HUES64 (cell line): ENCODE data around the gene SLC25A30.
"Not testable (repeated sequence)": the region's sequence is repeated elsewhere in the genome, so short reads cannot be mapped to it uniquely, and the experiment has no call there.

Experiments
- H3K27ac ChIP-seq: 2 replicates; pipeline ENCODE4 v1.7.0; 2013; ENCODE audit warnings: low read depth, low read length, inconsistent platforms
- H3K27me3 ChIP-seq: 2 replicates; pipeline ENCODE4 v1.6.1; 2013; ENCODE audit warnings: mild to moderate bottlenecking, low read length; ENCODE audit not compliant: insufficient read depth
- H3K36me3 ChIP-seq: 2 replicates; pipeline ENCODE4 v1.6.1; 2013; ENCODE audit warnings: mild to moderate bottlenecking, low read length; ENCODE audit not compliant: insufficient read depth
- H3K4me1 ChIP-seq: 2 replicates; pipeline ENCODE4 v1.6.1; 2013; ENCODE audit warnings: mild to moderate bottlenecking, low read length, moderate library complexity; ENCODE audit not compliant: insufficient read depth
- H3K4me3 ChIP-seq: 2 replicates; pipeline ENCODE4 v1.5.1; 2013; ENCODE audit warnings: mild to moderate bottlenecking, low read length, moderate library complexity
- H3K9ac ChIP-seq: 2 replicates; pipeline ENCODE4 v1.6.1; 2013; ENCODE audit warnings: mild to moderate bottlenecking, low read depth, low read length
- H3K9me3 ChIP-seq: 2 replicates; pipeline ENCODE4 v1.6.1; 2013; ENCODE audit warnings: low read depth, low read length; ENCODE audit not compliant: insufficient read depth
- WGBS: fragments of 150-250, 120-280 bp; methylation state at CpG from one replicate; pipeline ENCODE4 v1.1.7; 2013; ENCODE audit warnings: missing lambda C conversion rate; 5-methylcytosine and 5-hydroxymethylcytosine counted together

Gene SLC25A30

DNA sequence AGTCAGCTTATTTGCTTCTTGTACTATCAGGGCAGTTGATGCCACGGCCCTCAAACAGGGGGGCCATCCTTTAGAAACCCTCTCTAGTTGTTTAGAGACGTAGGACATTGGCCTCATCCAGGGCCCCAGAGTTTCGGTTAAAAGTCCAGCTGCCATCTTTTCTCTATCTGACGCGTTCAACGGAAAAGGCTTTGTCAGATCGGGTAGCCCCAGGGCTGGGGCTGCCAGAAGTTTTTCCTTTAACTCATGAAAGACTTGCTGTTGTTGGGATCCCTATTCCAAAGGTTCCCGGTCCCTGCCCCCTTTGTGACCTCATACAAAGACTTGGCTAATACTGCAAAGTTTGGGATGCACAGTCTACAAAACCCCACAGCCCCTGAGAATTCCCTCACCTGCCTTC, 39.4 kb downstream of the SLC25A30 start:
- H3K27me3 ChIP-seq, H3K36me3 ChIP-seq, H3K4me3 ChIP-seq, H3K9ac ChIP-seq, H3K27ac ChIP-seq, H3K9me3 ChIP-seq, H3K4me1 ChIP-seq: not testable (repeated sequence)
- 95% methylated on average over 8 of the region's 8 CpGs for WGBS

GRCh38 chr13:45377314-45377713, 40.9 kb downstream of the SLC25A30 start:
- WGBS: 89% methylated on average over 11 of the region's 12 CpGs
- H3K27me3 ChIP-seq, H3K9ac ChIP-seq, H3K4me1 ChIP-seq, H3K36me3 ChIP-seq, H3K27ac ChIP-seq, H3K9me3 ChIP-seq, H3K4me3 ChIP-seq: not testable (repeated sequence)

DNA sequence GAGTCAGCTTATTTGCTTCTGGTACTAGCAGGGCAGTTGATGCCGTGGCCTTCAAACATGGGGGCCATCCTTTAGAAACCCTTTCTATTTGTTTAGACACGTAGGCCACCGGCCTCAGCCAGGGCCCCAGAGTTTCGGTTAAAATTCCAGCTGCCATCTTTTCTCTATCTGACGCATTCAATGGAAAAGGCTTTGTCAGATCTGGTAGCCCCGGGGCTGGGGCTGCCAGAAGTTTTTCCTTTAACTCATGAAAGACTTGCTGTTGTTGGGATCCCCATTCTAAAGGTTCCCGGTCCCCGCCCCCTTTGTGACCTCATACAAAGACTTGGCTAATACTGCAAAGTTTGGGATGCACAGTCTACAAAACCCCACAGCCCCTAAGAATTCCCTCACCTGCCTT, 41.5 kb downstream of the SLC25A30 start:
- not testable (repeated sequence) for H3K9me3 ChIP-seq, H3K27ac ChIP-seq, H3K36me3 ChIP-seq, H3K27me3 ChIP-seq, H3K4me1 ChIP-seq, H3K9ac ChIP-seq, H3K4me3 ChIP-seq
- WGBS: 90% methylated on average over 8 of the region's 8 CpGs

DNA sequence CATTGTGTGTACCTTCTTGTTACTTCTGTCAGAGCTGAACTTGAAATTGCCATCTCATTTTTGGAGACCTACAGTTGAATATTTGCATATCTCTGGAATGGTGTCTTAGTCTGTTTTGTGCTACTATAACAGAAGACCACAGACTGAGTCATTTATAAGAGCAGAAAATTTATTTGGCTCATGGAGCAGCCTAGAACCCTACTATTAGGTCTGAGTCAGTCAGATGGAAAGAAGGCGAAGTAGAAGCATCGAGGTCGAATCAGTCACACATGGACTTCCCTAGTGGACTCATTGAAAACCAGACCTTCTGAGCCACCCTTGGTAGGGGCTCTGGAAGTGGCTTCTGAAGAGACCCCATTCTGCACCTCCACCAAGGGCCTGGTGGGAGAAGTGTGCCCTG, 43.3 kb downstream of the SLC25A30 start:
- Histone ChIP-seq H3K27me3 (no peaks in the 10 kb centered on the region), H3K9ac (no peak overlapping the region), H3K36me3 (no peaks in the 10 kb centered on the region), H3K9me3 (no peaks in the 10 kb centered on the region), H3K4me3 (no peak overlapping the region), H3K4me1 (0 out of 2 replicates have a peak, but pooled peaks cover 4% of the 10 kb centered on the region), H3K27ac (no peak overlapping the region)
- WGBS: 98% methylated on average over 3 of the region's 3 CpGs

DNA sequence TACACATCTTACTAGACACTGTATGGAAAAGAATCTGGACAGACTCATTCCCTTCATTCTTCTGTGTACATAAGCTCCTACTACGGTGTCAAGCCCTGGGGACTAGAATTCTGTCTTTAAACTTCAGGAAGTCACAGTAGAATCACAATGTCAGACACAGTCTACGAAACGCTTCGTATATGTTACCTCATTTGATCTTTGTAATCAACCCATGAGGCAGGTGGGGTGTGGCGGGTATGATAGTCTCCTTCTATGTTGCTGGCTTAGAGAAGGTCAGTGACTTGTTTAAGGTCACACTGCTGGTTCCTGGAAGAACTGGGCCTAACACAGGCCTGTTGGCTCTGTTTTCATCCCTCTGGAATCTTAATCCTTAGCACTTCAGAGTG, 45.0 kb downstream of the SLC25A30 start:
- no peak overlapping the region for H3K4me3 ChIP-seq
- no peaks in the 10 kb centered on the region for H3K27me3 ChIP-seq
- H3K9ac ChIP-seq: no peak overlapping the region
- H3K4me1 ChIP-seq: 0 out of 2 replicates have a peak, but pooled peaks cover 4% of the 10 kb centered on the region
- H3K36me3 ChIP-seq: no peaks in the 10 kb centered on the region
- no peaks in the 10 kb centered on the region for H3K9me3 ChIP-seq
- H3K27ac ChIP-seq: no peak overlapping the region
- 92% methylated on average over 5 of the region's 5 CpGs for WGBS

DNA sequence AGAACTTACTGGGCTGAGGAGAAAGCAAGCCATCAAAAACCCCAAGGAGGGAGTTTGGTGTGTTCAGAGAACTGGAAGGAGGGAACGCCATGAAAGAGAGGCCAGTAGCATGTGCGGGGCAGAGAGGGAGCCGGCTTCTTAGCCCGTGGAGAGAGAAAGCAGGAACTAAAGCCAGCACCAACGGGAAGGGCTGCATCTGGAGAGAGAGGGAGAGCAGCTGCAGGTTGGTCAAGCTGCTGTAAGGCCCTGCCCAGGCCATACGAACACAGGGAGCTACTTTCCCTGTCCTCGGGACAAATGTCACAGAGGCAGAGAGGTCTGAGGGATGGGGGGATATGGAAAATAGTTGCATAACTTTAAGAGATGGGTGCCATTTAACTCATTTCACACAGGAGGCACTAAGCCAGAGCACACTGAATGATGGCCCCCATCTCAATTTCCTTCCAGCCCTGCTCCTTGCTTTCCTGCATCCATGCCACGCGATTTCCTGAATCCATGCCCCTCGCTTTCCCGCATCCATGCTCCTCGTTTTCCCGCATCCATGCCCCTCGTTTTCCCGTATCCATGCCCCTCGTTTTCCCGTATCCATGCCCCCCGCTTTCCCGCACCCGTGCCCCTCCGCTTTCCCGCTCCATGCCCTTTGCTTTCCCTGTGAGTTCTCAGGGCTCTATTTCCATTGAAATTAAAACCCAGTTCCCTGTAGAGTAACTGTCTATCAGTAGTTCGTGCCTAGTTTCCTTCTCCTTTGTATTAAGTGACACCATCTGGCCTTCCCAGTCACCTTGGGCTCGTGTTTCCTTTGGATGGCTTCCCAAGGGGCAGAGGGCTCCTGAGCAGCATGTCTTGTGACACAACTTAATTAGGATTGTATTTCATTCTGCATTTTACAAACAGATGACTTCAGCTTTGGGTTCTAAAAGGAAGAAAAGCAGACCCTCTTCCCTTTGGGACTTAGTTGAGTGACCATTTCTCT, 45.7 kb downstream of the SLC25A30 start:
- peaks cover 5% of the 10 kb centered on the region; the same call in 1 of the 2 replicates for H3K4me1 ChIP-seq
- no peak overlapping the region for H3K4me3 ChIP-seq
- no peaks in the 10 kb centered on the region for H3K9me3 ChIP-seq
- no peaks in the 10 kb centered on the region for H3K36me3 ChIP-seq
- H3K9ac ChIP-seq: no peak overlapping the region
- 91% methylated on average over 24 of the region's 24 CpGs for WGBS
- no peaks in the 10 kb centered on the region for H3K27me3 ChIP-seq
- H3K27ac ChIP-seq: no peak overlapping the region

- WGBS: 17% methylated on average over 30 of the region's 30 CpGs
- no peak overlapping the region for H3K9ac ChIP-seq
- H3K36me3 ChIP-seq: no peaks in the 10 kb centered on the region
- peaks cover 9% of the 10 kb centered on the region; the same call in 1 of the 2 replicates for H3K4me1 ChIP-seq
- no peak overlapping the region; the same call in 1 of the 2 replicates for H3K27ac ChIP-seq
- H3K4me3 ChIP-seq: no peak overlapping the region
- H3K9me3 ChIP-seq: no peaks in the 10 kb centered on the region
- no peaks in the 10 kb centered on the region for H3K27me3 ChIP-seq
These were observed 47.2 kb downstream of the SLC25A30 start for GRCh38 chr13:45370922-45371406.

DNA sequence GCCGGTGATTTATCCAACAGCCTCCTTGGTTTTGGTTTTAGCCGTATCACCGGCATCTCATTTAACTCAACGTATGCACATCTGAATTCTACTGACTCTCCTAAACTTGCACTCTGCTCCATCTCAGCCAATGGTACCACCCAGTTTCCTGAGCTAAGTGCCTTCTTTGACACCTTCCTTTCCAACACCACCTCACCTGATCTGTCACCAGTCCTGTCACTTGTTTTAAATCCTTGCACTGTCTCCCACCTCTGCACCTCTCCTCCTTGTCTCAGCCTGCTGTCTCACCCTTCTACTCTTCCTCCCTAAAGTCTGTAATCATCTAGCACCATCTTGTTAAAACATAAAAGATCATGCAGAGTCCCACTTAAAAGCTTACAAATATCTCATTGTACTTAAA, 49.1 kb downstream of the SLC25A30 start:
- no peak overlapping the region for H3K27ac ChIP-seq
- no peaks in the 10 kb centered on the region for H3K9me3 ChIP-seq
- WGBS: 95% methylated on average over 4 of the region's 4 CpGs
- no peaks in the 10 kb centered on the region for H3K27me3 ChIP-seq
- H3K4me1 ChIP-seq: peaks cover 9% of the 10 kb centered on the region; the same call in 1 of the 2 replicates
- no peak overlapping the region for H3K9ac ChIP-seq
- no peaks in the 10 kb centered on the region for H3K36me3 ChIP-seq
- H3K4me3 ChIP-seq: no peak overlapping the region

DNA sequence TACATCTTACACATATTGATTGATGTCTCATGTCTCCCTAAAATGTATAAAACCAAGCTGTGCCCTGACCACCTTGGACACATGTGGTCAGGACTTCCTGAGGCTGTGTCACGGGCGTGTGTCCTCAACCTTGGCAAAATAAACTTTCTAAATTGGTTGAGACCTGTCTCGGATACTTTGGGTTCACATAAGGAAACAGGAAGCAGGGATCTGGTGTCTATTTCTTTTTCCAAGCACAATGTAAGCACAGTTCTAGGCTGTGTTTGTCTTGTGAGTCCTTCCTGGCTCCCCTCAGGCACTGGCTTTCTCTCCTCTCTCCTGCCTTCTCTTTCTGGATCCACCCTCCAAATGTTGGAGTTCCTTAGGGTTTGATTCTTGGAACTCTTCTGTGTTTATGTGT, 49.6 kb downstream of the SLC25A30 start:
- Histone ChIP-seq H3K27ac (no peak overlapping the region), H3K27me3 (no peaks in the 10 kb centered on the region), H3K4me1 (peaks cover 9% of the 10 kb centered on the region; the same call in 1 of the 2 replicates), H3K4me3 (no peak overlapping the region), H3K9ac (no peak overlapping the region), H3K36me3 (no peaks in the 10 kb centered on the region), H3K9me3 (no peaks in the 10 kb centered on the region)
- 96% methylated on average over 3 of the region's 3 CpGs for WGBS

DNA sequence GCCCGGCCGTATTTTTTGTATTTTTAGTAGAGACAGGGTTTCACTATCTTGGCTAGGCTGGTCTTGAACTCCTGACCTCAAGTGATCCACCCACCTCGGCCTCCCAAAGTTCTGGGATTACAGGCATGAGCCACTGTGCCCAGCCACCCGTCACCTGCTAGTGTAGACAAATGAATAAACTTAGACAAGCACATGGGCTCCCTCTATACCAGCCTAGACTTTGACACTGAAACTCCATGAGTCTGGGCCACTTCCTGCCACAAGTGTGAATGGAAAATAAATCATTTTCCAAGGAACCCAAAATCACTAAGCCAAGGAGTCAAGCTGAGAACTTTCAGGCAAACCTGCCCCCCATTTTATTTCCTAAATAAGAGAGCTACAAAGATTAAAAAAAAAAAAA, 50.2 kb downstream of the SLC25A30 start:
- 94% methylated on average over 4 of the region's 4 CpGs for WGBS
- Histone ChIP-seq H3K36me3 (no peaks in the 10 kb centered on the region; the same call in 1 of the 2 replicates), H3K9me3 (no peaks in the 10 kb centered on the region), H3K27ac (no peak overlapping the region), H3K4me3 (no peak overlapping the region), H3K9ac (no peak overlapping the region), H3K4me1 (peaks cover 9% of the 10 kb centered on the region; the same call in 1 of the 2 replicates), H3K27me3 (no peaks in the 10 kb centered on the region)

DNA sequence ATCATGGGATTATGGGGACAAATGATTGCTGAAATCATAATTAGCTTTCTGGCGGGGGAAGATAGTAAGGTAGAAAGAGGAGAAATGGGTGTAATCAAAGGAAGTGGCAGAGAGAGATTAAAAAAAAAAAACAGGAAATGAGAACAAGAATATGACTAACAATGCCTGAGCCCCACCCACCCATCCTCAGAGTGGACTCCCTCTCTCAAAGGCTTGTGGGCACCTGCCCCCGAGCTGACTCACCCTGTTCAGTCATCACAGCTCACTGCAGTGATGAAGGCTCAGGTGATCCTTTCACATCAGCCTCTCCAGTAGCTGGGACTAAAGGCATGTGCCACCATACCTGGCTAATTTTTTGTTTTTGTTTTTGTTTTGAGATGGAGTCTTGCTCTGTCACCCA, 50.8 kb downstream of the SLC25A30 start:
- 62% methylated on average over 2 of the region's 2 CpGs for WGBS
- Histone ChIP-seq H3K27me3 (no peaks in the 10 kb centered on the region), H3K4me3 (no peak overlapping the region), H3K36me3 (no peaks in the 10 kb centered on the region; the same call in 1 of the 2 replicates), H3K9me3 (no peaks in the 10 kb centered on the region), H3K4me1 (peaks cover 9% of the 10 kb centered on the region; the same call in 1 of the 2 replicates), H3K27ac (no peak overlapping the region), H3K9ac (no peak overlapping the region)
